HepG2 (cell line): ENCODE results near the gene TPBGL. TPM values are rescaled to one million over a fixed set of nuclear protein-coding genes. Genes with fewer than 3 reads are reported as not detected.
A peak's percentile ranks its signal among the peaks of the same experiment; 100 is the strongest.

ENCODE experiments used
- ATAC-seq: fragments of 200-7000 bp; cut with Tn5 transposase; 3 replicates; pipeline ENCODE4 v1.9.1; 2020; ENCODE audit warnings: mild to moderate bottlenecking, moderate library complexity
- BruUV-seq: library from RNA; stranded (reverse); fragments of 400-500 nt; replicated peaks from 2 replicates; lab custom pipeline; 2021; lab: Mats Ljungman, UMichigan
- CTCF ChIA-PET: fragments of 300-600 bp; formaldehyde crosslinking; extraction: SDS; loops from one replicate; lab custom pipeline; 2021; ENCODE audit warnings: low total read pairs, inconsistent platforms, low intra/inter-chr PET ratio; lab: Yijun Ruan, JAX
- POLR2A ChIA-PET: fragments of 350-600 bp; sonication (Branson Sonifier 250); formaldehyde crosslinking; loops from one replicate; lab custom pipeline; 2020; ENCODE audit warnings: antibody characterized with exemption, inconsistent platforms; lab: Yijun Ruan, JAX
- DNase-seq: peaks from one replicate; pipeline ENCODE4 v3.0.0-alpha.2; 2015; ENCODE audit warnings: low spot score
- FAIRE-seq: peaks from 3 replicates; lab custom pipeline; 2011; peaks lifted over from hg19 to GRCh38; lab: Jason Lieb, UNC
- H2AFZ ChIP-seq: one replicate; pipeline ENCODE4 v1.6.1; 2011; ENCODE audit warnings: low read length, inconsistent platforms
- H3K27ac ChIP-seq: fragments of 300-600 bp; 3 replicates; pipeline ENCODE4 v1.8.0; 2011; ENCODE audit warnings: mixed run types, mild to moderate bottlenecking, mixed read lengths, low read length, inconsistent platforms; ENCODE audit not compliant: insufficient read depth; ENCODE audit errors: extremely low read length
- H3K27me3 ChIP-seq, 2 experiments: fragments of 200-600 bp in 1 of 2; 2 replicates in 1 of 2; 3 replicates in 1 of 2; pipeline versions ENCODE4 v1.6.0 to v1.8.0; 2011; ENCODE audit warnings: low read length in 2 of 2, mild to moderate bottlenecking in 2 of 2, moderate library complexity in 2 of 2, inconsistent platforms in 1 of 2; ENCODE audit not compliant: insufficient read depth in 2 of 2, control insufficient read depth in 1 of 2
- H3K36me3 ChIP-seq, 2 experiments: fragments of 200-600 bp in 1 of 2; replicated peaks in 1 of 2; 2 replicates in 1 of 2; 3 replicates in 1 of 2; pipeline versions ENCODE4 v1.5.1 to v1.8.0; 2011; ENCODE audit warnings: low read length in 2 of 2, inconsistent platforms in 1 of 2; ENCODE audit not compliant: insufficient read depth in 2 of 2, control insufficient read depth in 1 of 2
- H3K4me1 ChIP-seq: 2 replicates; pipeline ENCODE4 v1.5.1; 2012; ENCODE audit warnings: low read length, inconsistent platforms; ENCODE audit not compliant: insufficient read depth
- H3K4me2 ChIP-seq: 2 replicates; pipeline ENCODE4 v1.6.0; 2011; ENCODE audit warnings: low read depth, low read length, inconsistent platforms
- H3K4me3 ChIP-seq, 3 experiments: fragments of 200-600 bp in 1 of 3; sonication (generic), shearing (Covaris generic) in 1 of 3; replicated peaks in 1 of 3; 2 replicates each; pipeline ENCODE4 v1.5.1; 2011 to 2016; ENCODE audit warnings: low read length in 3 of 3, inconsistent platforms in 2 of 3, low read depth in 2 of 3, mild to moderate bottlenecking in 2 of 3, control low read depth in 1 of 3, mixed read lengths in 1 of 3; ENCODE audit not compliant: insufficient read depth in 1 of 3
- H3K79me2 ChIP-seq: one replicate; pipeline ENCODE4 v1.6.1; 2011; ENCODE audit warnings: low read length, inconsistent platforms; ENCODE audit not compliant: insufficient read depth
- H3K9ac ChIP-seq: 2 replicates; pipeline ENCODE4 v1.6.0; 2011; ENCODE audit warnings: mild to moderate bottlenecking, low read depth, low read length, inconsistent platforms; ENCODE audit not compliant: insufficient read depth
- H3K9me3 ChIP-seq: 2 replicates; pipeline ENCODE4 v1.5.1; 2012; ENCODE audit warnings: mild to moderate bottlenecking, low read length
- H4K20me1 ChIP-seq: 2 replicates; pipeline ENCODE4 v1.6.0; 2011; ENCODE audit warnings: inconsistent platforms, mild to moderate bottlenecking, low read length, moderate library complexity; ENCODE audit not compliant: insufficient read depth
- BCL6 ChIP-seq: IDR thresholded peaks from 2 replicates; pipeline ENCODE4 v1.6.1; 2016; ENCODE audit warnings: missing genetic modification reagents, missing compliant biosample characterization
- FOSL2 ChIP-seq: sonication (generic); formaldehyde crosslinking; IDR thresholded peaks from 2 replicates; pipeline ENCODE4 v1.4.0; 2020; ENCODE audit warnings: missing genetic modification reagents
- IKZF4 ChIP-seq: sonication (generic); formaldehyde crosslinking; IDR thresholded peaks from 2 replicates; pipeline ENCODE4 v1.5.1; 2020; ENCODE audit warnings: borderline replicate concordance, mild to moderate bottlenecking, low read depth, missing genetic modification reagents; ENCODE audit errors: not compliant biosample characterization
- MIER2 ChIP-seq: IDR thresholded peaks from 2 replicates; pipeline ENCODE4 v1.6.1; 2016; ENCODE audit warnings: missing biosample characterization, missing genetic modification reagents
- MIER3 ChIP-seq: IDR thresholded peaks from 2 replicates; pipeline ENCODE4 v1.6.1; 2016; ENCODE audit warnings: missing compliant biosample characterization, borderline replicate concordance
- RBAK ChIP-seq: sonication (generic); formaldehyde crosslinking; IDR thresholded peaks from 2 replicates; pipeline ENCODE4 v1.5.1; 2020; ENCODE audit warnings: mild to moderate bottlenecking, missing genetic modification reagents
- SMYD3 ChIP-seq: sonication (generic); formaldehyde crosslinking; IDR thresholded peaks from 2 replicates; pipeline ENCODE4 v1.8.1; 2023; ENCODE audit warnings: mild to moderate bottlenecking, missing genetic modification reagents
- ZNF20 ChIP-seq: sonication (generic); formaldehyde crosslinking; IDR thresholded peaks from 2 replicates; pipeline ENCODE4 v1.4.0; 2020; ENCODE audit warnings: mild to moderate bottlenecking, moderate library complexity, missing genetic modification reagents
- ZNF333 ChIP-seq: sonication (generic); formaldehyde crosslinking; IDR thresholded peaks from 2 replicates; pipeline ENCODE4 v1.4.0; 2020; ENCODE audit warnings: mild to moderate bottlenecking, missing genetic modification reagents, borderline replicate concordance
- ZNF354B ChIP-seq: sonication (generic); formaldehyde crosslinking; IDR thresholded peaks from 2 replicates; pipeline ENCODE4 v1.8.0; 2022; ENCODE audit warnings: mild to moderate bottlenecking, missing genetic modification reagents
- ZNF382 ChIP-seq: sonication (generic); formaldehyde crosslinking; IDR thresholded peaks from 2 replicates; pipeline ENCODE4 v1.5.0; 2020; ENCODE audit warnings: missing genetic modification reagents, mild to moderate bottlenecking, borderline replicate concordance
- ZNF468 ChIP-seq: sonication (generic); formaldehyde crosslinking; IDR thresholded peaks from 2 replicates; pipeline ENCODE4 v1.8.0; 2022; ENCODE audit warnings: mild to moderate bottlenecking, moderate library complexity, missing genetic modification reagents
- ZNF773 ChIP-seq: sonication (generic); formaldehyde crosslinking; IDR thresholded peaks from 2 replicates; pipeline ENCODE4 v1.4.0; 2020; ENCODE audit warnings: missing genetic modification reagents, borderline replicate concordance
- ZNF781 ChIP-seq: sonication (generic); formaldehyde crosslinking; IDR thresholded peaks from 2 replicates; pipeline ENCODE4 v1.5.1; 2020; ENCODE audit warnings: borderline replicate concordance, mild to moderate bottlenecking, missing genetic modification reagents; ENCODE audit errors: not compliant biosample characterization
- ZSCAN21 ChIP-seq: sonication (generic); formaldehyde crosslinking; IDR thresholded peaks from 2 replicates; pipeline ENCODE4 v1.8.0; 2022; ENCODE audit warnings: mild to moderate bottlenecking, missing genetic modification reagents, moderate library complexity, borderline replicate concordance
- ZSCAN9 ChIP-seq: IDR thresholded peaks from 2 replicates; pipeline ENCODE4 v1.6.1; 2016; ENCODE audit warnings: borderline replicate concordance
- WGBS: methylation state at CpG from one replicate; pipeline ENCODE4 v1.1.6; 2017; ENCODE audit warnings: low lambda C conversion rate; 5-methylcytosine and 5-hydroxymethylcytosine counted together
- in situ Hi-C: cut with HindIII; loops from 2 replicates; pipeline ENCODE4 v1.10.0; 2017; ENCODE audit warnings: low pct_unique_long_range_greater_than_20kb; ENCODE audit not compliant: extremely low pct_ligation_motif_present
- intact Hi-C: fragments of 100-400 bp; cut with micrococcal nuclease; formaldehyde crosslinking; loops from one replicate; pipeline ENCODE4 v1.10.0; 2022; ENCODE audit not compliant: unreplicated experiment
- polyA plus RNA-seq, 8 experiments: library from polyadenylated mRNA; depleted of rRNA in 3 of 8; stranded (reverse) in 7 of 8; unstranded in 1 of 8; fragments of >200 nt; fragmentation: Illumina TruSeq in 4 of 8; extraction: Trizol in 4 of 8; gene quantifications; 2 replicates each; pipeline versions ENCODE4 v1.2.1 to v1.2.3, GENCODE V29; 2011 to 2016; ENCODE audit warnings: low read depth in 4 of 8, missing spikeins in 1 of 8, mixed read lengths in 1 of 8; ENCODE audit not compliant: insufficient read depth in 1 of 8
- total RNA-seq, 5 experiments: library from RNA; depleted of rRNA; stranded (reverse); fragments of >200 nt; fragmentation: Illumina TruSeq; extraction: Trizol; gene quantifications; 2 replicates each; pipeline ENCODE4 v1.2.3, GENCODE V29; 2016; ENCODE audit warnings: low read depth in 1 of 5
- TF ChIP-seq, protein P1 (sequence below): sonication (generic); formaldehyde crosslinking; IDR thresholded peaks from 2 replicates; pipeline ENCODE4 v1.4.0; 2020; ENCODE audit warnings: low read depth, missing genetic modification reagents
- TF ChIP-seq, protein P2 (sequence below): sonication (generic); formaldehyde crosslinking; IDR thresholded peaks from 2 replicates; pipeline ENCODE4 v1.4.0; 2020; ENCODE audit warnings: missing genetic modification reagents, borderline replicate concordance

TPBGL gene
- total and polyA plus RNA-seq, 2 of the 13 experiments (the other 11 are each of a cell fraction or from before 2014, with no cell fraction given), result not detected

DNA sequence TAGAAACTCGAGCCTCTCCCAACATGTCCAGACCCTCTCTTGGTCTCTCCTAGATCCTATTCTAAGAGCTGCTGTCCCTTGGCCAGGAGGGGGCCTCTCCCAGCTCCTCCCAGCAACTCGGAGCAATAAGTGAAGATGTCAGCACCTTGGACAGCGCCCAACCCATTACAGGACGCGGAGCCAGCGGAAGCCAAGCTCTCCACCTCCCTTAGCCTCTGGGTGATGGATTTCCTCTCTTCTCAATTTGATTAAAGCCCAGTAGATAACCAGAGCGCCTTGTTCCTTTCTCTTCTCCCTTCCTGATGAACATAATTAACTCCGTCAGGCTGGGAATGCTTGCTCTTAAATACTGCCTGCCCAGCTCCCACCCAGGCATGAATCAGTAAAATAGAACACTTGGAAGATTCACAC, 26.2 kb upstream of the TPBGL start:
- H3K9ac ChIP-seq, result no peak overlapping the region
- ChIA-PET CTCF (interaction anchor here (0.7 to 1.9 kb wide), 5 partner anchors 21 to 74 kb away, joined by 3 to 6 read pairs (median 6); no protein-coding TSS in a partner anchor), POLR2A (interaction anchor here (1.1 kb wide), 3 partner anchors 9 to 55 kb away, joined by 3 to 5 read pairs (median 4); no protein-coding TSS in a partner anchor)
- no peak overlapping the region for H3K27ac ChIP-seq
- ATAC-seq (peak; percentile 98), DNase-seq (peak; percentile 82), FAIRE-seq (peak; percentile 87)
- H3K9me3 ChIP-seq, result no peaks in the 10 kb centered on the region
- H3K36me3 ChIP-seq, result no peaks in the 10 kb centered on the region
- no peaks in the 10 kb centered on the region for H3K4me1 ChIP-seq
- no peaks in the 10 kb centered on the region for H4K20me1 ChIP-seq
- H3K27me3 ChIP-seq, result 0 out of 5 replicates have a peak, but pooled peaks cover 0 to 3% of the 10 kb centered on the region in 2 experiments
- H3K4me3 ChIP-seq, result no peak overlapping the region
- no peak overlapping the region for H3K4me2 ChIP-seq
- intact Hi-C loops, result loop anchor here (1.0 kb wide), 1 partner anchor 19 kb away; no protein-coding TSS in a partner anchor
- in situ Hi-C loops, result loop anchor here (5.0 kb wide), 1 partner anchor 33 kb away; no protein-coding TSS in a partner anchor
- H2AFZ ChIP-seq, result no peak overlapping the region
- 3% methylated on average over 8 of the region's 8 CpGs for WGBS
- no peaks in the 10 kb centered on the region for H3K79me2 ChIP-seq
- BruUV-seq, result no TSS peak
- TF ChIP-seq ZNF773 (CRISPR knock-in tag), result peak; percentile 97
- peak; percentile 98 for TF ChIP-seq ZNF781
- TF ChIP-seq ZNF382 (CRISPR knock-in tag), result no peak
- peak; percentile 100 for TF ChIP-seq MIER2 (CRISPR knock-in tag)
- TF ChIP-seq RBAK (CRISPR knock-in tag), result no peak
- no peak for TF ChIP-seq SMYD3 (CRISPR knock-in tag)
- 0 out of 2 replicates have a peak, but pooled peaks have one; percentile 67 for TF ChIP-seq ZNF20
- peak; percentile 76; the same call in 1 of the 2 replicates for TF ChIP-seq ZSCAN21 (CRISPR knock-in tag)
- peak; percentile 89 for TF ChIP-seq IKZF4 (CRISPR knock-in tag)
- peak; percentile 77 for TF ChIP-seq BCL6 (CRISPR knock-in tag)
- TF ChIP-seq ZNF354B, result 0 out of 2 replicates have a peak, but pooled peaks have one; percentile 33
- TF ChIP-seq ZSCAN9 (CRISPR knock-in tag), result peak; percentile 99
- TF ChIP-seq ZNF333 (CRISPR knock-in tag), result no peak
- TF ChIP-seq, protein P1, sequence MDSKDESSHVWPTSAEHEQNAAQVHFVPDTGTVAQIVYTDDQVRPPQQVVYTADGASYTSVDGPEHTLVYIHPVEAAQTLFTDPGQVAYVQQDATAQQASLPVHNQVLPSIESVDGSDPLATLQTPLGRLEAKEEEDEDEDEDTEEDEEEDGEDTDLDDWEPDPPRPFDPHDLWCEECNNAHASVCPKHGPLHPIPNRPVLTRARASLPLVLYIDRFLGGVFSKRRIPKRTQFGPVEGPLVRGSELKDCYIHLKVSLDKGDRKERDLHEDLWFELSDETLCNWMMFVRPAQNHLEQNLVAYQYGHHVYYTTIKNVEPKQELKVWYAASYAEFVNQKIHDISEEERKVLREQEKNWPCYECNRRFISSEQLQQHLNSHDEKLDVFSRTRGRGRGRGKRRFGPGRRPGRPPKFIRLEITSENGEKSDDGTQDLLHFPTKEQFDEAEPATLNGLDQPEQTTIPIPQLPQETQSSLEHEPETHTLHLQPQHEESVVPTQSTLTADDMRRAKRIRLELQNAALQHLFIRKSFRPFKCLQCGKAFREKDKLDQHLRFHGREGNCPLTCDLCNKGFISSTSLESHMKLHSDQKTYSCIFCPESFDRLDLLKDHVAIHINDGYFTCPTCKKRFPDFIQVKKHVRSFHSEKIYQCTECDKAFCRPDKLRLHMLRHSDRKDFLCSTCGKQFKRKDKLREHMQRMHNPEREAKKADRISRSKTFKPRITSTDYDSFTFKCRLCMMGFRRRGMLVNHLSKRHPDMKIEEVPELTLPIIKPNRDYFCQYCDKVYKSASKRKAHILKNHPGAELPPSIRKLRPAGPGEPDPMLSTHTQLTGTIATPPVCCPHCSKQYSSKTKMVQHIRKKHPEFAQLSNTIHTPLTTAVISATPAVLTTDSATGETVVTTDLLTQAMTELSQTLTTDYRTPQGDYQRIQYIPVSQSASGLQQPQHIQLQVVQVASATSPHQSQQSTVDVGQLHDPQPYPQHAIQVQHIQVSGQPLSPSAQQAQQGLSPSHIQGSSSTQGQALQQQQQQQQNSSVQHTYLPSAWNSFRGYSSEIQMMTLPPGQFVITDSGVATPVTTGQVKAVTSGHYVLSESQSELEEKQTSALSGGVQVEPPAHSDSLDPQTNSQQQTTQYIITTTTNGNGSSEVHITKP (CRISPR knock-in tag), result peak; percentile 61; the same call in 1 of the 2 replicates
- peak; percentile 64; the same call in 1 of the 2 replicates for TF ChIP-seq ZNF468 (CRISPR knock-in tag)
- TF ChIP-seq FOSL2 (CRISPR knock-in tag), result peak; percentile 72
- TF ChIP-seq, protein P2, sequence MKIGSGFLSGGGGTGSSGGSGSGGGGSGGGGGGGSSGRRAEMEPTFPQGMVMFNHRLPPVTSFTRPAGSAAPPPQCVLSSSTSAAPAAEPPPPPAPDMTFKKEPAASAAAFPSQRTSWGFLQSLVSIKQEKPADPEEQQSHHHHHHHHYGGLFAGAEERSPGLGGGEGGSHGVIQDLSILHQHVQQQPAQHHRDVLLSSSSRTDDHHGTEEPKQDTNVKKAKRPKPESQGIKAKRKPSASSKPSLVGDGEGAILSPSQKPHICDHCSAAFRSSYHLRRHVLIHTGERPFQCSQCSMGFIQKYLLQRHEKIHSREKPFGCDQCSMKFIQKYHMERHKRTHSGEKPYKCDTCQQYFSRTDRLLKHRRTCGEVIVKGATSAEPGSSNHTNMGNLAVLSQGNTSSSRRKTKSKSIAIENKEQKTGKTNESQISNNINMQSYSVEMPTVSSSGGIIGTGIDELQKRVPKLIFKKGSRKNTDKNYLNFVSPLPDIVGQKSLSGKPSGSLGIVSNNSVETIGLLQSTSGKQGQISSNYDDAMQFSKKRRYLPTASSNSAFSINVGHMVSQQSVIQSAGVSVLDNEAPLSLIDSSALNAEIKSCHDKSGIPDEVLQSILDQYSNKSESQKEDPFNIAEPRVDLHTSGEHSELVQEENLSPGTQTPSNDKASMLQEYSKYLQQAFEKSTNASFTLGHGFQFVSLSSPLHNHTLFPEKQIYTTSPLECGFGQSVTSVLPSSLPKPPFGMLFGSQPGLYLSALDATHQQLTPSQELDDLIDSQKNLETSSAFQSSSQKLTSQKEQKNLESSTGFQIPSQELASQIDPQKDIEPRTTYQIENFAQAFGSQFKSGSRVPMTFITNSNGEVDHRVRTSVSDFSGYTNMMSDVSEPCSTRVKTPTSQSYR (CRISPR knock-in tag), result peak; percentile 78
- TF ChIP-seq MIER3 (CRISPR knock-in tag), result peak; percentile 81; the same call in 1 of the 2 replicates
